HG03103 (cell line): ENCODE results near the gene POLR3GL.
A peak's percentile ranks its signal among the peaks of the same experiment; 100 is the strongest.

Experiments used
- ATAC-seq: cut with Tn5 transposase; IDR thresholded peaks from one replicate; pipeline ENCODE4 v1.9.1; 2021; ENCODE audit warnings: low read depth; ENCODE audit not compliant: unreplicated experiment

POLR3GL gene

GRCh38 chr1:145990249-145990855 lies 25.9 kb downstream of the POLR3GL start:
- no peak for ATAC-seq

GRCh38 chr1:145991735-145992412 lies 27.4 kb downstream of the POLR3GL start:
- ATAC-seq: no peak

- no peak for ATAC-seq
Observed at GRCh38 chr1:145992502-145992936, 28.0 kb downstream of the POLR3GL start.

- ATAC-seq: no peak
Observed at GRCh38 chr1:145992958-145993617, 28.6 kb downstream of the POLR3GL start.

- no peak for ATAC-seq
Observed at GRCh38 chr1:145993618-145994390, 29.3 kb downstream of the POLR3GL start.

- no peak for ATAC-seq
Observed at GRCh38 chr1:145994391-145995120, 30.1 kb downstream of the POLR3GL start.

GRCh38 chr1:145995148-145995881 lies 30.8 kb downstream of the POLR3GL start:
- no peak for ATAC-seq

- ATAC-seq: no peak
Observed at GRCh38 chr1:145995964-145996432, 31.5 kb downstream of the POLR3GL start.

GRCh38 chr1:145996433-145997015 lies 32.0 kb downstream of the POLR3GL start, which contains the start of gene TXNIP:
TXNIP (minus strand) TSS chr1:145996579; CDS start chr1:145996266, 313 bp downstream.
- ATAC-seq: peak; percentile 90

GRCh38 chr1:145997016-145997717 lies 32.7 kb downstream of the POLR3GL start:
- ATAC-seq: peak; percentile 17

GRCh38 chr1:145997718-145998023 lies 33.2 kb downstream of the POLR3GL start:
- ATAC-seq: no peak

- no peak for ATAC-seq
Observed at GRCh38 chr1:145999321-146000024, 35.0 kb downstream of the POLR3GL start.

- no peak for ATAC-seq
Observed at GRCh38 chr1:146001709-146002108, 37.2 kb downstream of the POLR3GL start.

GRCh38 chr1:146007489-146008133 lies 43.1 kb downstream of the POLR3GL start:
- ATAC-seq: no peak

GRCh38 chr1:146010126-146010738 lies 45.7 kb downstream of the POLR3GL start:
- no peak for ATAC-seq

GRCh38 chr1:146012703-146013558 lies 48.4 kb downstream of the POLR3GL start:
- ATAC-seq: no peak
